ENCODE measurements around the gene TRERF1.

Gene TRERF1

DNA sequence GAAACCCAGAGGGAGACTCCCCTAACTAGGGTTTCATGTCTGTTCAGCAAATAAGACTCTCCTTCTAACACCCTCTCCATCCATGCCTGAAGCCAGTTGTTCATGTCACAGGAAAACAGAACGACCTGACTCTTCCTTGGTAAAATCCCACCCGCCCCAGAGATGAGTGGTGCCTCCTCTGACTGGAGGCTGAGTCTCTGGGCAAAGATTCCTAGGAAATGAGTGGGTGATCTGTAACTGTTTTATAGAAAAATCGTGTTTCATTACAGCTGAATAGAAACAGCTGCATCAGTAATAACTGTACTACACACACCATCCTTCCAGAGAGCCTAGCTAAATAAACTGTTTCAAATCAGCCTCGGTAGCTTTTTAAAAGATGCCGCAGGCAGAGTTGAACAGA lies 196.7 kb downstream of the TRERF1 start:
- no peak for TF ChIP-seq CTCF (IDR thresholded peaks at IDR 0.05; ENCODE audit: extremely low read depth, missing control alignments)
- no peak for DNase-seq (ENCODE audit: low spot score)

- DNase-seq (ENCODE audit: low spot score), result no peak
- TF ChIP-seq CTCF (IDR thresholded peaks at IDR 0.05; ENCODE audit: extremely low read depth, missing control alignments), result no peak
Observed at GRCh38 chr6:42254505-42254904, 197.2 kb downstream of the TRERF1 start.

- no peak for DNase-seq (ENCODE audit: low spot score)
- no peak for TF ChIP-seq CTCF (IDR thresholded peaks at IDR 0.05; ENCODE audit: extremely low read depth, missing control alignments)
Observed at GRCh38 chr6:42251911-42252637, 199.7 kb downstream of the TRERF1 start.

DNA sequence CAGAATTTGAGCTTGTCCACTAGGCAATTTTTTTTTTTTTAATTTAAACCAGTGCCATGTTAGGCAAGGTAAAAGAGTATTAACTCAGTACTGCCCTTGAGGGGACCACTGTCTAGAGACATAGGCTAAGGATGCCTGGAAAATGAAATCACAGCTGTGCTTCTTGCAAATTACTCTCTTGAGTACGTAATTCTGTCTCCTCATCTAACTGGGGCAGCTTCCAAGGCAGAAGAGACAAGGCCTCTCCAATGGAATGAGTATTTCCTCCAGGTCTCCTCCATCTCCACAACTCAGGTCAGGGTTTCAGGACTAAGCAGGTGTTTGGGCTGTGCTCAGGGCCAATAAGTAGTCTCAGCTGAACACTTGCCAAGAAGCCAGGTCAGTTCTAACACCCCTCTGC lies 200.2 kb downstream of the TRERF1 start:
- no peak for TF ChIP-seq CTCF (IDR thresholded peaks at IDR 0.05; ENCODE audit: extremely low read depth, missing control alignments)
- no peak for DNase-seq (ENCODE audit: low spot score)

DNA sequence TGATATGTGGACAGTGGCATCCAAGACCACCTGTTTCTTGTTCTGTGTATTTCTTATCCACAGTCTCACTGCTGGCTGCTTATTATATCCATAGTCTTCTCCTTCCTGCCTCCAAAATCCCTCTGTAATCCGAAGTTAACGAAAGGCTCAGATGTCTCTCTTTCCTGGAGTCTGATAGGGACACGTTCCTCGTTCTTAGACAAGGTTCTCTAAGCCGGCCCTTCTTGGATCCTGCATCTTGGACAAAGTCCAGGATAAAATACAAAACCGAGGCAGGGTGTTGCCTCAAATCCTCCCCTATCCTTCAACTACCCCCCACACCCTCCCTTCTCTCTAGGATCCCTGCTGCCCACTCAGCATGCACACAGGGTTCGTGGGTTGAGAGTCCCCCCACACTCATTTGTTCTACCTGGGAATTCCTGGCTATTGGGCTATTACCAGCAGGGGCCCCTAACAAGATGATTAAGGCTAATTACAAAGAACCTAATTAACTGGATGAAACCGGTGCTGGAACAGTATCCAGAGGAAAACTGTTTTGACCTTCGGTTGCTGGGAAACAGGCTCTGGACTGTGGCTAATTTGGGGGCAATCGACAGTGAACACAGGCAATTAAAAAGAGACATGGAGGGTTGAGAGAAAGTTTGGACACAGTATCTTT lies 201.3 kb downstream of the TRERF1 start:
- no peak for TF ChIP-seq CTCF (IDR thresholded peaks at IDR 0.05; ENCODE audit: extremely low read depth, missing control alignments)
- DNase-seq (ENCODE audit: low spot score), result no peak

DNA sequence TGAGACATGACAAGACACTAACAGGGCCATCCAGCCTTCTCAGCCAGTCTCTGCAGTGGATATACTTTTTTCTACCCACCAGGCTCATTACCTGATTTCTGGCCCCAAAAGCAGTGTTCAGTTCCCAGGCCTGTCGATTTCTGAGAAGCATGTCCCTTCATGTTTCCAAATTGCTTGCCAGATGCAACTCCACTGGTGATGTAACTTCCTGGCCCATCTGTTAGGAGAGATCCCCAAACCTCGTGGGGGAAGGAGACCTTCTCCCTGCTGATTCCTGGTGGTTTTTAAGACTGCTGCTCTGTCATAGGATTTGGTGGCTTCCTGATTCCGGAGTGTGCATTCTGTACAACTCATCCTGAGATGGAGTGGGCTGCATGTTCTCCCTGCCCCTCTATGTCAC lies 202.4 kb downstream of the TRERF1 start:
- TF ChIP-seq CTCF (IDR thresholded peaks at IDR 0.05; ENCODE audit: extremely low read depth, missing control alignments), result no peak
- DNase-seq (ENCODE audit: low spot score), result no peak

DNA sequence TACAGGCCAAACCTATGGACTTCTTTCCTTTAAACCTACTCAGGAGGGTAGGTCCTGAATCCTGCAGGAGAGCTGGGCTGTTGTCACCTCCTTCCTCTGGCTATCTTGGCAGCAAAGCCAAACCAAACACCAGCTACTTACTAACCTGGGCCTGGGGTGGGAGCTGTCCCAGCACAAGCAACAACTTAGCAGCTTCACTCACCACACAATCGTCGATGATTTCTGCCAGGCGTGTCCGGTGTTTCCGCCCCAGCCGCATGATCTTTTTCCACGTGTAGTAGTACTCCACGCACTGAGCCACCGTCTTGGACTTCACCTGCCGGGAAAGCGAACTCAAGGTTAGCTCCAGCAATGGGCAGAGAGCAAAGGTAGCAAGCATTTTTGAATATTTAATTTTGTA lies 208.7 kb downstream of the TRERF1 start:
- no peak for TF ChIP-seq CTCF (IDR thresholded peaks at IDR 0.05; ENCODE audit: extremely low read depth, missing control alignments)
- no peak for DNase-seq (ENCODE audit: low spot score)
